Esophagus (tissue), 2 donors: ENCODE data around the gene TERT. TPM values are rescaled to one million over a fixed set of nuclear protein-coding genes. Genes with fewer than 3 reads are reported as not detected.

Source experiments
- H3K27ac ChIP-seq, 2 donors: one replicate each; pipeline ENCODE4 v1.5.1; 2013; ENCODE audit warnings: low read depth in 2 of 2, mild to moderate bottlenecking in 2 of 2, inconsistent platforms in 1 of 2, low read length in 1 of 2, moderate library complexity in 1 of 2
- H3K27me3 ChIP-seq, 2 donors: one replicate each; pipeline ENCODE4 v1.6.1; 2013; ENCODE audit warnings: low read length in 2 of 2, control low read depth in 1 of 2, mild to moderate bottlenecking in 1 of 2; ENCODE audit not compliant: insufficient read depth in 2 of 2, control insufficient read depth in 1 of 2
- H3K36me3 ChIP-seq, 2 donors: one replicate each; pipeline ENCODE4 v1.6.1; 2013; ENCODE audit warnings: low read length in 1 of 2; ENCODE audit not compliant: control insufficient read depth in 2 of 2, insufficient read depth in 2 of 2
- H3K4me1 ChIP-seq, 2 donors: one replicate each; pipeline ENCODE4 v1.6.1; 2013; ENCODE audit warnings: low read length in 1 of 2; ENCODE audit not compliant: control insufficient read depth in 2 of 2, insufficient read depth in 2 of 2
- H3K4me3 ChIP-seq, 2 donors: one replicate each; pipeline ENCODE4 v1.5.1; 2013; ENCODE audit warnings: low read length in 2 of 2, mild to moderate bottlenecking in 2 of 2, low read depth in 1 of 2, moderate library complexity in 1 of 2
- H3K9me3 ChIP-seq, 2 donors: one replicate each; pipeline ENCODE4 v1.6.1; 2013; ENCODE audit warnings: mild to moderate bottlenecking in 2 of 2, low read depth in 1 of 2, low read length in 1 of 2, moderate library complexity in 1 of 2; ENCODE audit not compliant: control insufficient read depth in 2 of 2, insufficient read depth in 1 of 2
- WGBS, 2 donors: extraction: QIAGEN DNeasy Blood & Tissue Kit; methylation state at CpG; one replicate each; pipeline ENCODE4 v1.1.7; 2013; 5-methylcytosine and 5-hydroxymethylcytosine counted together
- polyA plus RNA-seq, 2 donors: library from polyadenylated mRNA; stranded (reverse); fragments of 200-250 nt; gene quantifications; one replicate each; pipeline ENCODE4 v1.2.3, GENCODE V29; 2013
- donor health status: healthy with polysubstance abuse.
- donor health status: Bipolar disorder and iron deficiency.

TERT gene
- polyA plus RNA-seq, 2 donors, result 0.13 to 0.51 TPM

DNA sequence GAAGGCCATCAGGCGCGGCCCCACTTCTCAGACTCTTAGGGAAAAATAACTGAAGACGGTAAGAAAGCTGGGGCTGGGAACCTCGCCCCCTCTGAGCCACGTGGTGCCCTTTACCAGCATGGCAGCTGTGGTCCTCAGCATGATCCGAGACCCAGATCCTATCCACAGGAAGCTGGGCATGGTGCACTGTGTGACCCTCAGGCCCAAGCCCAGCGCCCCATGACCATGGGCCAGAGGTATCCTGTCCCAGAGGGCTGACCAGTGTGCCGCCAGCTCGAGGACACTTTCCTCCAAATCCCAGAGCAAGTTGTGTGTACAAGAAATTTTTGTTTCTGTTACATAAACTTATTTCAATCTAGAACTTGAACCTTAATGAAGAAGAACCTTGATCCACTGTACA is 28.1 kb downstream of the TERT start:
- Histone ChIP-seq H3K27me3 (no peaks in the 10 kb centered on the region), H3K27ac (no peak overlapping the region), H3K4me3 (no peak overlapping the region), H3K9me3 (peaks cover 2 to 6% of the 10 kb centered on the region in 2 donors), H3K36me3 (no peaks in the 10 kb centered on the region), H3K4me1 (no peaks in the 10 kb centered on the region)
- WGBS, 2 donors, result 86 to 92% methylated on average over 9 of the region's 9 CpGs

DNA sequence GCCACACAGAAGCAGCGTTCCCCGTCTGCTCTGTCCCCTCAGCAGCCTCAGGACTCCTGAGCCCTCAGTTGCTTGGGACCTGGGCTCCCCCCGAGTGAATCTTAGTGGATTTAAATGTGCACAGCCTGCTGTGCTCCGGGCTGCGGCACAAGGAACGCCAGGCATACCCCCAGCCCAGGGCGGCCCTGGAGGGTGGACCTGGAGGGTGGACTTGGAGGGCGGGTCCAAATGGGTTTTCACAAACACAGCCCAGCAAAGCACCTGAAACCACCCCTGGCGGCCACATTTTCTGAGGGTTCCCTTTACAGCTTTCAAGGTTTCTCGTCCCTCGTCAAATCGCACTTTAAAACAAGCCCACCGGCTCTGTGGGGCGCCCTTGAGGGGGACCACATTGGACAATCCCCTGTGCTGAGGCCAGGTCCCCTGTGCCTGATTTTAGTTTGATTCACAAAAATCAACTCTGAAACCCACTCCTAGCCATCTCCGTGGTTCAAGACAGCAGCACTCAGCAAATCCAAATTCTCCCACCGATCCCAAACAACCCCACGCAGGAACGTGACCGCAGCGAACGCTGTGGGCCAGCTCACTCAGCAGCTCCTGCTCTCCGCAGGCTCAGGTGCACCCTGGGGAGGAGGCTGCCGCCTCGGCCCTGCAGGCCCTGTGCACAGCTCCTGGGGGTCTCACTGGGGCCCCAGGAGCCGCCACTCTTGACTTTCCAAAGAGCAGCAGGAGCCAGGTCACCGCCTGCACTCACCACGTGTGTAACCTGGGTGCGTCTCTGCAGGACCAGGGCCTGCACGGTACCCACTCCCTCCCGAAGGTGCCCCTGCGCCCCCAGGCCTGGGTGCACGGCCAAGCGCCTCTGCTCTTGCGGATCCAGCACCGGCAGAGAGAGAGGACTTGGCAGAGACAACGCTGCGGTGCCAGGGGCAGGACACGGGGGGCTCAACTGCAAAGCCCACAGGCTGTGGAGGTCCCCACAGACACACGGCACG is 29.1 kb downstream of the TERT start:
- Histone ChIP-seq H3K4me1 (no peaks in the 10 kb centered on the region), H3K4me3 (no peak overlapping the region), H3K36me3 (no peaks in the 10 kb centered on the region), H3K27me3 (no peaks in the 10 kb centered on the region), H3K27ac (no peak overlapping the region), H3K9me3 (peaks cover 6 to 9% of the 10 kb centered on the region in 2 donors)
- WGBS, 2 donors, result 89 to 92% methylated on average over 40 of the region's 40 CpGs

DNA sequence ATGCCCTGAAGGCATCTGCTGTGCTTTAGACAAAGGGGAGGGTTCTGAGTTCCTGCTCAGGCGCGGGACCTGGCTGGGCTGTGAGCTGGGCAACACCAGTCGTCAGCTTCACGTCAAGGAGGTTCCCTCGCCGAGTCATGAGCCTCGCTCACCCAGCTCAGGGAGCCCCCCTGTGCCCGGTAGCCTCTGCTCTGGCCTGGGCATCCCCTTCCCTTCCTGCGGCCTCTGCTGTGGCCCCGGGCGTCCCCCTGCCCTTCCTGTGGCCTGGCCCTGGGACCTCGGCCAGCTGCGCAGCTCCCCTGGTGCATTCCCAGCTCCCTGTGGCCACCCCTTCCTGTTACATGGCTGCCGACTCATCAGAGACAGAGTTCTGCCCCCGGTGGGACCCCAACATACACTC is 29.8 kb downstream of the TERT start:
- H3K4me1 ChIP-seq, result no peaks in the 10 kb centered on the region
- WGBS, 2 donors, result 81 to 85% methylated on average over 15 of the region's 15 CpGs

DNA sequence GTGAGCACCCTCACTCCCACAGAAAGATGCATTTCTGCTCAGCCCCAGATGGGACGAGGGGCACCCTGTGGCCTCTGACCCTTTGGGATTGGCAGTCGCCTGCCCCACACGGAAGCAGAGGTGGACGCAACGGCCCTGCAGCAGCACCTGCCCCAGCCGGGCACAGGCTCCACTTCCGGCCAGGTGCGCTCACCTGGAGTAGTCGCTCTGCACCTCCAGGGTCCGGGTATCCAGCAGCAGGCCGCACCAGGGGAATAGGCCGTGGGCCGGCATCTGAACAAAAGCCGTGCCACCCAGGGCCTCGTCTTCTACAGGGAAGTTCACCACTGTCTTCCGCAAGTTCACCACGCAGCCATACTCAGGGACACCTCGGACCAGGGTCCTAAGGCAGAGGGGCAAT is 30.7 kb downstream of the TERT start:
- Histone ChIP-seq H3K4me1 (no peaks in the 10 kb centered on the region), H3K36me3 (no peaks in the 10 kb centered on the region), H3K9me3 (peaks cover 6 to 9% of the 10 kb centered on the region in 2 donors), H3K4me3 (no peak overlapping the region), H3K27me3 (no peaks in the 10 kb centered on the region), H3K27ac (no peak overlapping the region)
- 91 to 94% methylated on average over 18 of the region's 18 CpGs for WGBS, 2 donors

More for the DNA sequence above, 29.8 kb downstream of the TERT start:
- Histone ChIP-seq H3K4me3 (no peak overlapping the region), H3K27ac (no peak overlapping the region), H3K27me3 (no peaks in the 10 kb centered on the region), H3K36me3 (no peaks in the 10 kb centered on the region), H3K9me3 (peaks cover 6 to 9% of the 10 kb centered on the region in 2 donors)

DNA sequence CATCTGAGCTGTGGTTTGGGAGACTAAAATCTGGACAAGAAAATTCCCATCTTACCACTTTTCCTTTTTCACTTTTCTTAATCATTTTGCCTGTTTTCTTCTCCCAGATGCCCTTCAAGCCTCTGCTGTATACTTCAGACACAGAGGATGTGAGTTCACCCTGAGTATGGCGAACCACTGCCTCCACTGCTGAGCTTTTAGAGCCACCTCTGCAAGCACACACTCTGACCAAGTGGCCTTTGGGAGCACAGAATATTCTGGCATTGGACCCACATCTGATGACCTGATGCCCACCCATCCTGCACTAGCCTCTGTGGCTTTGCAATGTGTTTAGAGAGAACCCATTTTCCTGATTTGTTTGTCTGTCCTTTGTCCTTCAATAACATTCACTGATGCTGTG is 32.5 kb downstream of the TERT start:
- no peak overlapping the region for H3K4me3 ChIP-seq
- WGBS, 2 donors, result 86 to 100% methylated on average over 1 of the region's 1 CpG
- H3K27ac ChIP-seq, result no peak overlapping the region
- no peaks in the 10 kb centered on the region for H3K4me1 ChIP-seq
- no peaks in the 10 kb centered on the region for H3K27me3 ChIP-seq
- H3K9me3 ChIP-seq, result peaks cover 6 to 9% of the 10 kb centered on the region in 2 donors
- H3K36me3 ChIP-seq, result no peaks in the 10 kb centered on the region

DNA sequence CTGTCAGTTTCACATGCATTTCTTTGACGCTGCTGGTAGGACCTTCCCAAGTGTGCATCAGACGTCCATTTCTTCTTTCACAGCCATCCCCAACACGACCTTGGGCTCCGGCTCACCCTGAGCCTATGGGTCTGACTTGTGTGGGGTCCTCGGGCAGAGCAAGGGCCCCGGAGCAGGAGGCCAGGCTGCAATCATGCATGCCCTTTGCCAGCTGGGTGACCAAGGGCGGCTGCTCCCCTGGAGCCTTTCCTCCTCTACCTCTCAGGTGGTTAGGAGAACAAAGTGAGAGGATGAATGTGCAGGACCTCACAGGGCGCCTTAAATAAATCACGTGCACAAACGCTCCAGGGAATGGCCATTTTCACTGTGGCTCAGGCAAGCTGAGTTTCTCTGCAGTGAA is 33.2 kb downstream of the TERT start:
- Histone ChIP-seq H3K27me3 (no peaks in the 10 kb centered on the region), H3K27ac (no peak overlapping the region), H3K36me3 (no peaks in the 10 kb centered on the region), H3K4me1 (no peaks in the 10 kb centered on the region), H3K9me3 (peaks cover 6 to 9% of the 10 kb centered on the region in 2 donors), H3K4me3 (no peak overlapping the region)
- WGBS, 2 donors, result 91% methylated on average over 10 of the region's 10 CpGs

DNA sequence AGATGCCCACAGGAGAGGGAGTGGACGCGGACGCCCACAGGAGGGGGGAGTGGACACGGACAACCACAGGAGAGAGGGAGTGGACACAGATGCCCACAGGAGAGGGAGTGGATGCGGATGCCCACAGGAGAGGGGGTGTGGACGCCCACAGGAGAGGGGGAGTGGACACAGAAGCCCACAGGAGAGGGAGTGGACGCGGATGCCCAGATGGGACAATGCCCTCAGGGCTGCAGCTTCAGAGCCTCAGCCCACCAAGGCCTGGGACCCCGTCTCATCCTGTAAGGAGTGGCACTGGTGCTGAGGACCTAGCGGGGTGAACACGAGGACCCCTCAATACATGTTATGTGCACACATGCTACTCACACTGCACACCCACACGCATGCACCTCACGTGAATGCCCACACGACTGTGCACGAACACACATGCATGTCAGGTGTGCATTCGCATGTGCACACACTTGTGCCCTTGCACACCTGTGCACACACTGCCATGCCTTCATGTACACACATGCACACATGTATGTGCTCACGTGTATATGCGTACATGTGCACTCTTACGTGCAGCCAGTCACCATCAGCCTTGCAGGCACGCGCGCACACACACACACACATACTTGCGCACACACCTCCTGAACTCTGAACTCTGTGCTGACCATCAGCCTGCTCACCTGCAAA is 34.9 kb downstream of the TERT start:
- H3K4me1 ChIP-seq, result peaks cover 0 to 3% of the 10 kb centered on the region in 2 donors
- no peaks in the 10 kb centered on the region for H3K27me3 ChIP-seq
- WGBS, 2 donors, result 94 to 96% methylated on average over 23 of the region's 23 CpGs
- H3K4me3 ChIP-seq, result no peak overlapping the region
- H3K9me3 ChIP-seq, result peaks cover 6 to 9% of the 10 kb centered on the region in 2 donors
- no peak overlapping the region for H3K27ac ChIP-seq
- no peaks in the 10 kb centered on the region for H3K36me3 ChIP-seq

DNA sequence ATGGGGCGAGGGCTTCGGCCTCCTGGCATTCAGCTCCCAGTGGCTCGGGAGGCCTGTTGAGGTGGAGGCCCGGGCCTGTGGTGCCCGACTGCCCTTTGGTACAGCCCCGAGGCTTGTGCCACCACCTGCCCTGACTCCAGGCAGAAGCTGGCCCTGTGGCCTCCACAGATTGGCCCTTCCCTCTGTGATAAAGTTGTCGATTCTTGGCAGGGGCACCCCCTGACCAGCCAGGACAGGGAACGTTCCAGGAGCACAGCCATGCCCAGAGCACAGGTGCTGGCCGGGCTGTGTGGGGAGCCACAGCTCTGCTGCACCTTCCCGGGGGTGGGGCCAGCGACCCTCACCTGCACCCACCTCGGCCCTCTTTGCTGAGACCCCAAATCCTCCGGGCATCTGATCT is 37.0 kb downstream of the TERT start:
- Histone ChIP-seq H3K27me3 (no peaks in the 10 kb centered on the region), H3K36me3 (no peaks in the 10 kb centered on the region), H3K4me1 (peaks cover 0 to 3% of the 10 kb centered on the region in 2 donors), H3K4me3 (no peak overlapping the region), H3K9me3 (peaks cover 6% of the 10 kb centered on the region in 2 donors), H3K27ac (no peak overlapping the region)
- 81 to 86% methylated on average over 13 of the region's 13 CpGs for WGBS, 2 donors

DNA sequence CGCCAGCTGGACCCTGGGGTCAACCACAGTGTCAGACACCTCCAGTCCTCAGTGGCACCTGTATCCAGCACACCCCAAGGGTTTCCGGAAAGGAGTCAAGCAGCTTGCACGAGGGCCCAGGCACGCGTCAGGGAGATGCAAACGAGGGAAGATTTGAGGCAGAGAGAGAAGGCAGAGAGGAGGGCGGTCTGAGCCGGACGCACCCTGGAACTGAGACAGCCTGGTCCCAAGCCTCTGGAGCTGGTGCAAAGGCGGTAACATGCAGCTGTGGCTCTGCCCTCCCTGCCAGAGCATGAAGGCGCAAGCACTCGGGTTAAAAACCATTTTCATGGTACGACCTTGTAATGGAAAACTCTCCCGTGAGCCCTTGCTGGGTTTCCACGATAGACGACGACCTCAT is 37.5 kb downstream of the TERT start:
- H3K27me3 ChIP-seq, result no peaks in the 10 kb centered on the region
- H3K36me3 ChIP-seq, result no peaks in the 10 kb centered on the region
- peaks cover 0 to 3% of the 10 kb centered on the region in 2 donors for H3K4me1 ChIP-seq
- no peak overlapping the region for H3K4me3 ChIP-seq
- 85 to 87% methylated on average over 17 of the region's 17 CpGs for WGBS, 2 donors
- H3K27ac ChIP-seq, result no peak overlapping the region
- H3K9me3 ChIP-seq, result peaks cover 4 to 6% of the 10 kb centered on the region in 2 donors
